OCI-LY1 (cell line): ENCODE data around the gene FRMD4A.

Experiments used
- H2AFZ ChIP-seq: fragments of 200-600 bp; sonication (generic), shearing (Covaris generic); 2 replicates; pipeline ENCODE4 v1.6.0; 2014; ENCODE audit warnings: antibody characterized with exemption, mild to moderate bottlenecking, low read length
- H3F3A ChIP-seq: fragments of 200-600 bp; sonication (generic), shearing (Covaris generic); 2 replicates; pipeline ENCODE4 v1.6.0; 2014; ENCODE audit warnings: mild to moderate bottlenecking, antibody characterized with exemption, low read length, moderate library complexity; ENCODE audit not compliant: insufficient read depth
- H3K27ac ChIP-seq: fragments of 200-600 bp; sonication (generic); 2 replicates; pipeline ENCODE4 v1.5.1; 2014; ENCODE audit warnings: low read length, mixed run types, mild to moderate bottlenecking, low read depth; ENCODE audit not compliant: poor library complexity, severe bottlenecking
- H3K27me3 ChIP-seq: fragments of 200-600 bp; sonication (generic); 2 replicates; pipeline ENCODE4 v1.6.0; 2014; ENCODE audit warnings: antibody characterized with exemption, mild to moderate bottlenecking, low read length, moderate library complexity; ENCODE audit not compliant: insufficient read depth
- H3K36me3 ChIP-seq: fragments of 200-600 bp; sonication (generic); 2 replicates; pipeline ENCODE4 v1.6.1; 2014; ENCODE audit warnings: mild to moderate bottlenecking, antibody characterized with exemption, low read length, moderate library complexity, mixed read lengths; ENCODE audit not compliant: insufficient read depth
- H3K4me1 ChIP-seq: fragments of 200-600 bp; sonication (generic); 2 replicates; pipeline ENCODE4 v1.5.1; 2014; ENCODE audit warnings: mild to moderate bottlenecking, low read length, moderate library complexity; ENCODE audit not compliant: insufficient read depth, severe bottlenecking
- H3K4me2 ChIP-seq: fragments of 200-600 bp; sonication (generic), shearing (Covaris generic); 2 replicates; pipeline ENCODE4 v1.6.1; 2014; ENCODE audit warnings: low read length
- H3K4me3 ChIP-seq: fragments of 200-600 bp; sonication (generic); 2 replicates; pipeline ENCODE4 v1.5.1; 2014; ENCODE audit warnings: low read length, low read depth, mild to moderate bottlenecking, mixed read lengths; ENCODE audit not compliant: poor library complexity, severe bottlenecking
- H3K79me2 ChIP-seq: fragments of 200-600 bp; shearing (Covaris generic); 2 replicates; pipeline ENCODE4 v1.6.1; 2016; ENCODE audit warnings: mixed run types, low read length, mixed read lengths; ENCODE audit not compliant: insufficient read depth
- H3K9ac ChIP-seq: fragments of 200-600 bp; sonication (generic), shearing (Covaris generic); 2 replicates; pipeline ENCODE4 v1.6.1; 2014; ENCODE audit warnings: mild to moderate bottlenecking, low read length, mixed read lengths
- H3K9me2 ChIP-seq: fragments of 200-600 bp; sonication (generic), shearing (Covaris generic); 2 replicates; pipeline ENCODE4 v1.6.1; 2014; ENCODE audit warnings: low read depth, mild to moderate bottlenecking, low read length, mixed read lengths
- H3K9me3 ChIP-seq: fragments of 200-600 bp; shearing (Covaris generic); 2 replicates; pipeline ENCODE4 v1.6.1; 2014; ENCODE audit warnings: low read length, mixed read lengths
- H4K20me1 ChIP-seq: fragments of 200-600 bp; sonication (generic), shearing (Covaris generic); 2 replicates; pipeline ENCODE4 v1.6.0; 2016; ENCODE audit warnings: mild to moderate bottlenecking, low read length; ENCODE audit not compliant: insufficient read depth
- CTCF ChIP-seq: fragments of 200-600 bp; sonication (generic), shearing (Covaris generic); IDR thresholded peaks from 2 replicates; pipeline ENCODE4 v1.5.1; 2017; ENCODE audit warnings: mild to moderate bottlenecking, antibody characterized with exemption, low read length, moderate library complexity, mixed read lengths
- EZH2 ChIP-seq: fragments of 200-600 bp; sonication (generic), shearing (Covaris generic); IDR thresholded peaks from 2 replicates; pipeline ENCODE4 v1.8.0; 2017; ENCODE audit warnings: borderline replicate concordance, mixed run types, mild to moderate bottlenecking, antibody characterized with exemption, low read length, moderate library complexity, mixed read lengths

The FRMD4A gene

GRCh38 chr10:14086596-14086995, 244.1 kb downstream of the FRMD4A start:
- H3K36me3 ChIP-seq: no peaks in the 10 kb centered on the region
- no peak overlapping the region for H3K4me2 ChIP-seq
- no peaks in the 10 kb centered on the region for H4K20me1 ChIP-seq
- no peaks in the 10 kb centered on the region for H3K9me3 ChIP-seq
- no peaks in the 10 kb centered on the region for H3F3A ChIP-seq
- H3K9me2 ChIP-seq: no peaks in the 10 kb centered on the region
- H3K27me3 ChIP-seq: no peaks in the 10 kb centered on the region
- no peak for TF ChIP-seq EZH2
- no peak for TF ChIP-seq CTCF
- no peaks in the 10 kb centered on the region for H3K4me1 ChIP-seq
- no peak overlapping the region for H2AFZ ChIP-seq
- no peak overlapping the region for H3K9ac ChIP-seq
- no peak overlapping the region for H3K27ac ChIP-seq
- H3K4me3 ChIP-seq: no peak overlapping the region
- no peaks in the 10 kb centered on the region for H3K79me2 ChIP-seq

- no peak overlapping the region for H3K9ac ChIP-seq
- H3K4me3 ChIP-seq: no peak overlapping the region
- no peaks in the 10 kb centered on the region for H3K9me2 ChIP-seq
- no peaks in the 10 kb centered on the region for H3F3A ChIP-seq
- H3K79me2 ChIP-seq: no peaks in the 10 kb centered on the region
- H3K27me3 ChIP-seq: no peaks in the 10 kb centered on the region
- no peak overlapping the region for H3K27ac ChIP-seq
- H3K36me3 ChIP-seq: no peaks in the 10 kb centered on the region
- H3K4me2 ChIP-seq: no peak overlapping the region
- H2AFZ ChIP-seq: no peak overlapping the region
- no peaks in the 10 kb centered on the region for H3K9me3 ChIP-seq
- TF ChIP-seq CTCF (no peak), EZH2 (no peak)
- no peaks in the 10 kb centered on the region for H4K20me1 ChIP-seq
- H3K4me1 ChIP-seq: no peaks in the 10 kb centered on the region
Observed at GRCh38 chr10:14084875-14085274, 245.8 kb downstream of the FRMD4A start.

GRCh38 chr10:14080795-14081194, 249.9 kb downstream of the FRMD4A start:
- H3F3A ChIP-seq: no peaks in the 10 kb centered on the region
- no peaks in the 10 kb centered on the region for H3K36me3 ChIP-seq
- no peak overlapping the region for H3K4me3 ChIP-seq
- no peaks in the 10 kb centered on the region for H3K9me3 ChIP-seq
- H4K20me1 ChIP-seq: no peaks in the 10 kb centered on the region
- H3K9ac ChIP-seq: no peak overlapping the region
- H3K4me2 ChIP-seq: no peak overlapping the region
- H3K9me2 ChIP-seq: no peaks in the 10 kb centered on the region
- no peaks in the 10 kb centered on the region for H3K27me3 ChIP-seq
- H3K27ac ChIP-seq: no peak overlapping the region
- no peaks in the 10 kb centered on the region for H3K79me2 ChIP-seq
- H3K4me1 ChIP-seq: no peaks in the 10 kb centered on the region
- no peak for TF ChIP-seq EZH2
- no peak for TF ChIP-seq CTCF
- H2AFZ ChIP-seq: no peak overlapping the region
